ENCODE results near the gene SPOCD1.

SPOCD1 gene

DNA sequence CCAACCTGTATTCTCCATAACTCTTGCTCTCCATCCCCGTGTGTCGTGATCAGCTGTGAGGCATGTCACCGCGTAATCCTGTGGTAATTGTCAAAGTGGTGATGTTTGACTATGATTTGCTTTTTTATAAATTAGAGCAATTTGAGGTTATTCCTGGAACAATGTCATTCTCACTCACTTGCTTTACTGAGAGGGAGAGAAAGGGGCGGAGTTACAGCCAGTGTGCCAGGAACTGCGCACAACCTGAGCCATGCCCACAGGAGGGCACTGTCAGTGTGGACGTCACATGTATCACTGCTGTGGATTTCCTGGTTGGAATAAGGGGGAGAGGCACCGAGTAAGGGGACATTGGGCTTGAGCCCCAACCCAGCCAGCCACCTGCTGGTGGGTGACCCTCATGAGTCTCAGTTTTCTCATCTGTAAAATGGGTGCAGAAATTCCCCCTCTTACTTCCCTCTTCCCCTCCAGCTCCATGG is 58.6 kb downstream of the SPOCD1 start:
- TF ChIP-seq, protein P1, sequence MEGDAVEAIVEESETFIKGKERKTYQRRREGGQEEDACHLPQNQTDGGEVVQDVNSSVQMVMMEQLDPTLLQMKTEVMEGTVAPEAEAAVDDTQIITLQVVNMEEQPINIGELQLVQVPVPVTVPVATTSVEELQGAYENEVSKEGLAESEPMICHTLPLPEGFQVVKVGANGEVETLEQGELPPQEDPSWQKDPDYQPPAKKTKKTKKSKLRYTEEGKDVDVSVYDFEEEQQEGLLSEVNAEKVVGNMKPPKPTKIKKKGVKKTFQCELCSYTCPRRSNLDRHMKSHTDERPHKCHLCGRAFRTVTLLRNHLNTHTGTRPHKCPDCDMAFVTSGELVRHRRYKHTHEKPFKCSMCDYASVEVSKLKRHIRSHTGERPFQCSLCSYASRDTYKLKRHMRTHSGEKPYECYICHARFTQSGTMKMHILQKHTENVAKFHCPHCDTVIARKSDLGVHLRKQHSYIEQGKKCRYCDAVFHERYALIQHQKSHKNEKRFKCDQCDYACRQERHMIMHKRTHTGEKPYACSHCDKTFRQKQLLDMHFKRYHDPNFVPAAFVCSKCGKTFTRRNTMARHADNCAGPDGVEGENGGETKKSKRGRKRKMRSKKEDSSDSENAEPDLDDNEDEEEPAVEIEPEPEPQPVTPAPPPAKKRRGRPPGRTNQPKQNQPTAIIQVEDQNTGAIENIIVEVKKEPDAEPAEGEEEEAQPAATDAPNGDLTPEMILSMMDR (conservative IDR thresholded peaks at IDR 0.05; ENCODE audit: low read depth, low read length) = no peak
- no peak for DNase-seq (ENCODE audit: low read depth)
- no peak overlapping the region for H3K4me3 ChIP-seq (ENCODE audit: low read length)

DNA sequence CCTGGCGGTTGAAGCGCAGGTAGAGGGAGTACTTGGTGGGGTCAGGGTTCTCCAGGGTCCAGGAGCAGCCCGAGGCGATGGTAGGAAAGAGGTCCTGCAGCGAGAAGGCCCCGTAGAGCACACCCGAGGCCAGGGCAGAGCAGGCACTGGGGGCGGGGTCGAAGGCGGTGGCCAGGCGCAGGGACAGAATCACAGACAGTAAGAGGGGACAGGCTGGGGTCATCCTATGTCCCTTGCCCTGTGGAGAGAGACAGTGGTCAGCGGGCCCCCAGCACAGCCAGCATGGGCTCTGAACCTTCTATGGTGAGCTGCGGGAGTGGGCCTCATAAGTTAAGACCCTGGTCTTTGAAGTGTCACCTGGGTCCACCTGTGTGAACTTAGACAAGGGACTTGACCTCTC is 59.2 kb downstream of the SPOCD1 start:
- H3K4me3 ChIP-seq (ENCODE audit: low read length) = no peak overlapping the region
- TF ChIP-seq, protein P1 (conservative IDR thresholded peaks at IDR 0.05; ENCODE audit: low read depth, low read length) = no peak
- no peak for DNase-seq (ENCODE audit: low read depth)

DNA sequence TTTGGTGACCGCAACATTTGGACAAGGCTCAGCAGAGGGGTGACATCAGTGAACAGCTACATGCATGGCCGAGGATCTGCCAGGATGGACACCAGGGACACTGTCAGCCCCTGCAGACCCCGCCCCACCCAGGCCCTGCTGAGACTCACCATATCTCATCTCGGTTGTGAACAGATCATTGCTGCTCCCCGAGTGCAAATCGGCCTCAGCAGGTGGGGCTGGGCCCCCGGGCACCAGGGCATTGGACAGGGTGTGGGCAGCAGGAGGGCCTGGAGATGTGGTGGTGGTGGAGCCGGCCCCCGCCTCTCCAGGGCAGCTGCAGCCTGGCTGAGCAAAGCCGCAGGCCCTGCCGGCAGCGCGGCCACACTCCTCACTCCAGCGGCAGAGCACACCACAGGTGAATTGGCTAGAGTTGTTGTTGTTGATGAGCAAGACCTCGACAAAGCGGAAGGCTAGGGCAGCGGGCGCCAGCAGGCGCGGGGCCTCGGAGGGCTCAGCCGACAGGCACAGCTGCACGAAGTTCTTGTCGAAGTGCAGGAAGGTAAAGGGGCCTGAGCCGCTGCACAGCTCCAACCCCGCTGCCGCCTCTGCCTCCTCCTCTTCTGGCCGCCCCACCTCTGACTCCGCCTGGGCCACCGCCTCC is 59.9 kb downstream of the SPOCD1 start:
- TF ChIP-seq, protein P1 (conservative IDR thresholded peaks at IDR 0.05; ENCODE audit: low read depth, low read length) = no peak
- no peak overlapping the region for H3K4me3 ChIP-seq (ENCODE audit: low read length)
- DNase-seq (ENCODE audit: low read depth) = no peak

DNA sequence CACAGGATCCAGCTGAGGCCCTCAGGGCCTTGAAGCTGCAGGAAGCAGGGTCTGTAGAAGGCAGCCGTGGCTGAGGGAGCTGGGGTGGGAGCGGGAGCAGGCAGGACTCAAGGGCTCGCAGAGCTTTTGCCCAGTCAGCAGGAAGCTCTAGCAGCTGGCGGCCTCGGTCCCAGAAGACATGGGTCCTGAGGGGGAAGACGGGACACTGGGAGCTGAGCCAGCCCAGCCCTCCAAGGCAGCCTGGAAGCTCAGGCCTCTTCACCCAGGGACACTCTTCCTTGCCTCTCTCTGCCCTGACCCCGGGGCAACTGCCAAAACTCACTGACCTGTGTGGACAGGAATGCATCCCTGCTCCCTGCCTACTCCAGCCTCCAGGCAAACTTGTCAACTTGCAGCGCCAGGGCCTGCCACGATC is 60.6 kb downstream of the SPOCD1 start:
- DNase-seq (ENCODE audit: low read depth) = no peak
- no peak overlapping the region for H3K4me3 ChIP-seq (ENCODE audit: low read length)
- TF ChIP-seq, protein P1 (conservative IDR thresholded peaks at IDR 0.05; ENCODE audit: low read depth, low read length) = no peak

DNA sequence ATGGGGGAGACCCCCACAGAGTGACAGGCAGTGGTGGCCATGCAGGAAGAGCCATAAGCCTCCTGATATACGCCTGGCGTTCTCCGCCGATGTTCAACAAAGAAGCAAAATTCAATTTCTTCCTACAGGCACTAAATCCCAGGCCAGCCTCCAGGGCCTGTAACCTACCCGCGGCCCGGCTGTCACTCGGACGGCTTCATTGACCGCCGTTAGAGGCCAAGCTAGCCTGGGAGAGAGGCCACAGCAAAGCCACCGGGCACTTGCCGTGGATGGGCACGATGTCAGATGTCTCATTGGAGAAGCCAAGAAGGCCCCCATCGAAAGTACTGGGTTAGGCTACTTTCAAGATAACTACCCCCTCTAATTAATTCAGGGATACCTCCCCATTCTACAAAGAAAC is 61.4 kb downstream of the SPOCD1 start:
- TF ChIP-seq, protein P1 (conservative IDR thresholded peaks at IDR 0.05; ENCODE audit: low read depth, low read length) = no peak
- no peak for DNase-seq (ENCODE audit: low read depth)
- no peak overlapping the region for H3K4me3 ChIP-seq (ENCODE audit: low read length)

DNA sequence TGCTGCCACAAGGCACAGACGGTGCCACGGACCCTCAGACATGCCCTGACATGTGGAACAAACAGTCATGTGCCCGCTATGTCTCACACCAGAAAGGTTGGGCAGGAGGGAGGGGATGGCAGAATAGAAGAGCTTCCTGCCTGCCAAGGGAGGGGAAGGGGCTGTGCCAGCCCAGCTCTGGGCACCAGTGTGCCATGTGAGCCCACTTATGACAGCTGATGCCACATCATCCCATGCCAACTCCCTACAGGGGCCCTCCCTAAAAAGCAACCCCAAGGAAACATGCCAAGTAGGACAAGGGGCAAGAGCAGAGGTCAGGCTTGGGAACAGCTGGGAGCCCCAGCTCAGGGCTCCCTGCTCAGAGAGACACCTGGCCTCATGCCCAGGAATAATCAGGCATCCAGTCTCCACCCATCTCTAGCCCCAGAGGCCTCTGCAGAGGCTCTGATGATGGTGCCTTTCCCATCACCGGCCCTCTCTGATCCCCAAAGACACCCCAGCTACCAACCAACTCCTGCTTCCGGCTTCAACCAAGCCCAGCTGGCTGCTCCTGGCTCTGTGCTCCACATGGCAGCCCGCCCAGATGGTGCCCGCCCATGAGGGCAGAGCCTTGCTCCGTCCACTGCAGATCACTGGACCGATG is 62.0 kb downstream of the SPOCD1 start:
- no peak for DNase-seq (ENCODE audit: low read depth)
- H3K4me3 ChIP-seq (ENCODE audit: low read length) = no peak overlapping the region
- TF ChIP-seq, protein P1 (conservative IDR thresholded peaks at IDR 0.05; ENCODE audit: low read depth, low read length) = no peak

- no peak overlapping the region for H3K4me3 ChIP-seq (ENCODE audit: low read length)
- TF ChIP-seq, protein P1 (conservative IDR thresholded peaks at IDR 0.05; ENCODE audit: low read depth, low read length) = no peak
- DNase-seq (ENCODE audit: low read depth) = no peak
These were observed 62.8 kb downstream of the SPOCD1 start for GRCh38 chr1:31752952-31753475.

All from retinal pigment epithelial cell (primary cell).